GM12878 (cell line): Measurements from ENCODE around the gene ZACN.

Experiments used
- POLR2AphosphoS2 ChIP-seq: IDR thresholded peaks from 2 replicates; pipeline ENCODE4 v1.6.1; 2011; ENCODE audit warnings: low read depth, mild to moderate bottlenecking, low read length, improper control_type of control experiment, moderate library complexity
- RAD21 ChIP-seq: IDR thresholded peaks from 2 replicates; pipeline ENCODE4 v1.6.1; 2011; ENCODE audit warnings: mild to moderate bottlenecking, low read depth, low read length, moderate library complexity; ENCODE audit not compliant: insufficient read depth
- TF ChIP-seq, protein P1 (sequence below): IDR thresholded peaks from 2 replicates; pipeline ENCODE4 v1.6.1; 2012; ENCODE audit warnings: low read depth, low read length, improper control_type of control experiment
- TF ChIP-seq, protein P2 (sequence below), 3 experiments: IDR thresholded peaks in 2 of 3; conservative IDR thresholded peaks in 1 of 3; 2 replicates each; pipeline ENCODE4 v1.5.1; 2011; ENCODE audit warnings: low read depth in 3 of 3, low read length in 3 of 3, mild to moderate bottlenecking in 3 of 3, control low read depth in 2 of 3, moderate library complexity in 2 of 3, inconsistent platforms in 1 of 3, mixed read lengths in 1 of 3; ENCODE audit not compliant: control insufficient read depth in 2 of 3, insufficient read depth in 1 of 3; ENCODE audit errors: extremely low read depth in 1 of 3
- TF ChIP-seq, protein P3 (sequence below): fragments of 450-650 bp; IDR thresholded peaks from 2 replicates; pipeline ENCODE4 v1.6.1; 2017; ENCODE audit warnings: mild to moderate bottlenecking, moderate library complexity

DNA sequence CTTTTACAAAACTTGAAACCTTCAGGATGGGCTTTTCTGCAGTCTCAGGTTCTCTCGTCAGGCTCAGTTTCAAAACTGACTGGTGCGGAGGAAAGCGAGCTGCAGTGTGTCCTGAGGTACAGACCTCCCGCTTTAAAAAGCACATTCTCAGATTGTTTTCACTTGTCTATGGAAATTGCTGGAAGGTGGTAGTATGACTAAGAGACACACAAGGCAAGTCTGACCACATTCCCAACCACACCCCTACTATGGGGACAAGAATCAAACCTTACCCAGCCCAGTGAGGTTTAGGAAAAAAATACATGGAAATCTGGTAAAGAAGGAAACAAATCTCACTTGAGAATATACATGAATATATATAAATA lies 24.9 kb upstream of the ZACN start:
- TF ChIP-seq, protein P1, sequence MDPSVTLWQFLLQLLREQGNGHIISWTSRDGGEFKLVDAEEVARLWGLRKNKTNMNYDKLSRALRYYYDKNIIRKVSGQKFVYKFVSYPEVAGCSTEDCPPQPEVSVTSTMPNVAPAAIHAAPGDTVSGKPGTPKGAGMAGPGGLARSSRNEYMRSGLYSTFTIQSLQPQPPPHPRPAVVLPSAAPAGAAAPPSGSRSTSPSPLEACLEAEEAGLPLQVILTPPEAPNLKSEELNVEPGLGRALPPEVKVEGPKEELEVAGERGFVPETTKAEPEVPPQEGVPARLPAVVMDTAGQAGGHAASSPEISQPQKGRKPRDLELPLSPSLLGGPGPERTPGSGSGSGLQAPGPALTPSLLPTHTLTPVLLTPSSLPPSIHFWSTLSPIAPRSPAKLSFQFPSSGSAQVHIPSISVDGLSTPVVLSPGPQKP = no peak
- TF ChIP-seq, protein P2, sequence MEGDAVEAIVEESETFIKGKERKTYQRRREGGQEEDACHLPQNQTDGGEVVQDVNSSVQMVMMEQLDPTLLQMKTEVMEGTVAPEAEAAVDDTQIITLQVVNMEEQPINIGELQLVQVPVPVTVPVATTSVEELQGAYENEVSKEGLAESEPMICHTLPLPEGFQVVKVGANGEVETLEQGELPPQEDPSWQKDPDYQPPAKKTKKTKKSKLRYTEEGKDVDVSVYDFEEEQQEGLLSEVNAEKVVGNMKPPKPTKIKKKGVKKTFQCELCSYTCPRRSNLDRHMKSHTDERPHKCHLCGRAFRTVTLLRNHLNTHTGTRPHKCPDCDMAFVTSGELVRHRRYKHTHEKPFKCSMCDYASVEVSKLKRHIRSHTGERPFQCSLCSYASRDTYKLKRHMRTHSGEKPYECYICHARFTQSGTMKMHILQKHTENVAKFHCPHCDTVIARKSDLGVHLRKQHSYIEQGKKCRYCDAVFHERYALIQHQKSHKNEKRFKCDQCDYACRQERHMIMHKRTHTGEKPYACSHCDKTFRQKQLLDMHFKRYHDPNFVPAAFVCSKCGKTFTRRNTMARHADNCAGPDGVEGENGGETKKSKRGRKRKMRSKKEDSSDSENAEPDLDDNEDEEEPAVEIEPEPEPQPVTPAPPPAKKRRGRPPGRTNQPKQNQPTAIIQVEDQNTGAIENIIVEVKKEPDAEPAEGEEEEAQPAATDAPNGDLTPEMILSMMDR (IDR thresholded peaks at IDR 0.05 in 2 of 3, conservative IDR thresholded peaks at IDR 0.05 in 1 of 3; ENCODE audit: control insufficient read depth in 2 of 3, extremely low read depth in 1 of 3, insufficient read depth in 1 of 3, low read depth in 3 of 3, low read length in 3 of 3) = no peak
- TF ChIP-seq, protein P3, sequence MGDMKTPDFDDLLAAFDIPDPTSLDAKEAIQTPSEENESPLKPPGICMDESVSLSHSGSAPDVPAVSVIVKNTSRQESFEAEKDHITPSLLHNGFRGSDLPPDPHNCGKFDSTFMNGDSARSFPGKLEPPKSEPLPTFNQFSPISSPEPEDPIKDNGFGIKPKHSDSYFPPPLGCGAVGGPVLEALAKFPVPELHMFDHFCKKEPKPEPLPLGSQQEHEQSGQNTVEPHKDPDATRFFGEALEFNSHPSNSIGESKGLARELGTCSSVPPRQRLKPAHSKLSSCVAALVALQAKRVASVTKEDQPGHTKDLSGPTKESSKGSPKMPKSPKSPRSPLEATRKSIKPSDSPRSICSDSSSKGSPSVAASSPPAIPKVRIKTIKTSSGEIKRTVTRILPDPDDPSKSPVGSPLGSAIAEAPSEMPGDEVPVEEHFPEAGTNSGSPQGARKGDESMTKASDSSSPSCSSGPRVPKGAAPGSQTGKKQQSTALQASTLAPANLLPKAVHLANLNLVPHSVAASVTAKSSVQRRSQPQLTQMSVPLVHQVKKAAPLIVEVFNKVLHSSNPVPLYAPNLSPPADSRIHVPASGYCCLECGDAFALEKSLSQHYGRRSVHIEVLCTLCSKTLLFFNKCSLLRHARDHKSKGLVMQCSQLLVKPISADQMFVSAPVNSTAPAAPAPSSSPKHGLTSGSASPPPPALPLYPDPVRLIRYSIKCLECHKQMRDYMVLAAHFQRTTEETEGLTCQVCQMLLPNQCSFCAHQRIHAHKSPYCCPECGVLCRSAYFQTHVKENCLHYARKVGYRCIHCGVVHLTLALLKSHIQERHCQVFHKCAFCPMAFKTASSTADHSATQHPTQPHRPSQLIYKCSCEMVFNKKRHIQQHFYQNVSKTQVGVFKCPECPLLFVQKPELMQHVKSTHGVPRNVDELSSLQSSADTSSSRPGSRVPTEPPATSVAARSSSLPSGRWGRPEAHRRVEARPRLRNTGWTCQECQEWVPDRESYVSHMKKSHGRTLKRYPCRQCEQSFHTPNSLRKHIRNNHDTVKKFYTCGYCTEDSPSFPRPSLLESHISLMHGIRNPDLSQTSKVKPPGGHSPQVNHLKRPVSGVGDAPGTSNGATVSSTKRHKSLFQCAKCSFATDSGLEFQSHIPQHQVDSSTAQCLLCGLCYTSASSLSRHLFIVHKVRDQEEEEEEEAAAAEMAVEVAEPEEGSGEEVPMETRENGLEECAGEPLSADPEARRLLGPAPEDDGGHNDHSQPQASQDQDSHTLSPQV = no peak
- no peak for TF ChIP-seq POLR2AphosphoS2
- TF ChIP-seq RAD21 = no peak
